HepG2 (cell line): Measurements from ENCODE around the gene GCLM.
"Not testable (repeated sequence)": the region's sequence is repeated elsewhere in the genome, so short reads cannot be mapped to it uniquely, and the experiment has no call there.

Experiments
- AKAP8 ChIP-seq: sonication (generic); formaldehyde crosslinking; IDR thresholded peaks from 2 replicates; pipeline ENCODE4 v1.5.1; 2020; ENCODE audit warnings: mild to moderate bottlenecking, missing genetic modification reagents
- CTCF ChIP-seq: sonication (generic); formaldehyde crosslinking; IDR thresholded peaks from 2 replicates; pipeline ENCODE4 v1.5.0; 2020; ENCODE audit warnings: mild to moderate bottlenecking, missing genetic modification reagents, moderate library complexity
- ETV6 ChIP-seq: sonication (generic); formaldehyde crosslinking; conservative IDR thresholded peaks from 2 replicates; pipeline ENCODE4 v1.4.0; 2020; ENCODE audit warnings: missing genetic modification reagents
- FOXA1 ChIP-seq, 2 experiments: fragments of 450-650 bp in 1 of 2; sonication (generic) in 1 of 2; formaldehyde crosslinking in 1 of 2; IDR thresholded peaks; 2 replicates each; pipeline versions ENCODE4 v1.4.0 to v1.6.1; 2016 to 2020; ENCODE audit warnings: missing genetic modification reagents in 1 of 2
- KDM5A ChIP-seq: fragments of 200-600 bp; sonication (generic); IDR thresholded peaks from 2 replicates; pipeline ENCODE4 v1.7.0; 2018; ENCODE audit warnings: antibody characterized with exemption, mild to moderate bottlenecking, low read length, borderline replicate concordance
- NCOA2 ChIP-seq: sonication (generic); formaldehyde crosslinking; IDR thresholded peaks from 2 replicates; pipeline ENCODE4 v1.8.0; 2022; ENCODE audit warnings: inconsistent platforms
- POLR2A ChIP-seq, 2 experiments: IDR thresholded peaks; 2 replicates each; pipeline ENCODE4 v1.6.1; 2011; ENCODE audit warnings: low read depth in 2 of 2, low read length in 2 of 2, mild to moderate bottlenecking in 1 of 2, moderate library complexity in 1 of 2; ENCODE audit not compliant: insufficient read depth in 1 of 2
- TGIF2 ChIP-seq: IDR thresholded peaks from 2 replicates; pipeline ENCODE4 v1.6.1; 2016; ENCODE audit warnings: control low read depth, missing compliant biosample characterization
- UBTF ChIP-seq: sonication (generic); formaldehyde crosslinking; IDR thresholded peaks from 2 replicates; pipeline ENCODE4 v1.4.0; 2020; ENCODE audit warnings: mild to moderate bottlenecking, missing genetic modification reagents
- TF ChIP-seq, protein P1 (sequence below): sonication (generic); formaldehyde crosslinking; IDR thresholded peaks from 2 replicates; pipeline ENCODE4 v1.5.1; 2020; ENCODE audit warnings: mild to moderate bottlenecking, moderate library complexity, missing genetic modification reagents
- TF ChIP-seq, protein P2 (sequence below): sonication (generic); formaldehyde crosslinking; IDR thresholded peaks from 2 replicates; pipeline ENCODE4 v1.4.0; 2020; ENCODE audit warnings: mild to moderate bottlenecking, missing genetic modification reagents, borderline replicate concordance

DNA sequence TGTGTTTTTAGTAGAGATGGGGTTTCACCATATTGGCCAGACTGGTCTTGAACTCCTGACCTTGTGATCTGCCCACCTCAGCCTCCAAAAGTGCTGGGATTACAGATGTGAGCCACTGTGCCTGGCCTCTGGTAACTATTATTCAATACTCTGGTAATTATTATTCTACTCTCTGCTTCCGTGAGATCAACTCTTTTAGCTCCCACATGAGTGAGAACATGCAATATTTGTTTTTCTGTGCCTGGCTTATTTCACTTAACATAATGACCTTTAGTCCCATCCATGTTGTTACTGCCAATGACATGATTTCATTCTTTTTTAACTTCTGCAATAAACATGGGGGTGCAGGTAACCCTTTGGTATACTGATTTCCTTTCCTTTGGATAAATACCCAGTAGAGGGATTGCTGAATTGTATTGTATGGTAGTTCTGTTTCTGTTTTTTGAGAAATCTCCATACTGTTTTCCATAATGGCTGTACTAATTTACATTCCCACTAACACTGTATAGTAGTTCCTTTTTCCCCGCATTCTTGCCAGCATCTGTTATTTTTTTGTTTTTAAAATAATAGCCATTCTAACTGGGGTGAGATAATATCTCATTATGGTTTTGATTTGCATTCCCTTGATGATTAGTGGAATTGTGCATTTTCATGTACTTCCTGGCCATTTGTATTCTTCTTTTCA lies 37.9 kb upstream of the GCLM start:
- not testable (repeated sequence) for TF ChIP-seq KDM5A; AKAP8 (CRISPR knock-in tag); TGIF2 (CRISPR knock-in tag); UBTF (CRISPR knock-in tag); POLR2A (IDR thresholded peaks at IDR 0.05; ENCODE audit: insufficient read depth in 1 of 2, low read depth in 2 of 2, low read length in 2 of 2); CTCF (CRISPR knock-in tag); ETV6 (CRISPR knock-in tag); FOXA1 (IDR thresholded peaks at IDR 0.05); FOXA1 (CRISPR knock-in tag; IDR thresholded peaks at IDR 0.05); NCOA2
- TF ChIP-seq, protein P1, sequence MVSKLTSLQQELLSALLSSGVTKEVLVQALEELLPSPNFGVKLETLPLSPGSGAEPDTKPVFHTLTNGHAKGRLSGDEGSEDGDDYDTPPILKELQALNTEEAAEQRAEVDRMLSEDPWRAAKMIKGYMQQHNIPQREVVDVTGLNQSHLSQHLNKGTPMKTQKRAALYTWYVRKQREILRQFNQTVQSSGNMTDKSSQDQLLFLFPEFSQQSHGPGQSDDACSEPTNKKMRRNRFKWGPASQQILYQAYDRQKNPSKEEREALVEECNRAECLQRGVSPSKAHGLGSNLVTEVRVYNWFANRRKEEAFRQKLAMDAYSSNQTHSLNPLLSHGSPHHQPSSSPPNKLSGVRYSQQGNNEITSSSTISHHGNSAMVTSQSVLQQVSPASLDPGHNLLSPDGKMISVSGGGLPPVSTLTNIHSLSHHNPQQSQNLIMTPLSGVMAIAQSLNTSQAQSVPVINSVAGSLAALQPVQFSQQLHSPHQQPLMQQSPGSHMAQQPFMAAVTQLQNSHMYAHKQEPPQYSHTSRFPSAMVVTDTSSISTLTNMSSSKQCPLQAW, result not testable (repeated sequence)
- TF ChIP-seq, protein P2, sequence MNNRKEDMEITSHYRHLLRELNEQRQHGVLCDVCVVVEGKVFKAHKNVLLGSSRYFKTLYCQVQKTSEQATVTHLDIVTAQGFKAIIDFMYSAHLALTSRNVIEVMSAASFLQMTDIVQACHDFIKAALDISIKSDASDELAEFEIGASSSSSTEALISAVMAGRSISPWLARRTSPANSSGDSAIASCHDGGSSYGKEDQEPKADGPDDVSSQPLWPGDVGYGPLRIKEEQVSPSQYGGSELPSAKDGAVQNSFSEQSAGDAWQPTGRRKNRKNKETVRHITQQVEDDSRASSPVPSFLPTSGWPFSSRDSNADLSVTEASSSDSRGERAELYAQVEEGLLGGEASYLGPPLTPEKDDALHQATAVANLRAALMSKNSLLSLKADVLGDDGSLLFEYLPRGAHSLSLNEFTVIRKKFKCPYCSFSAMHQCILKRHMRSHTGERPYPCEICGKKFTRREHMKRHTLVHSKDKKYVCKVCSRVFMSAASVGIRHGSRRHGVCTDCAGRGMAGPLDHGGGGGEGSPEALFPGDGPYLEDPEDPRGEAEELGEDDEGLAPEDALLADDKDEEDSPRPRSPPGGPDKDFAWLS (CRISPR knock-in tag), result not testable (repeated sequence)
